GM12865 (cell line): Measurements from ENCODE around the gene PDCD10.

ENCODE experiments used
- DNase-seq: peaks from one replicate; pipeline ENCODE4 v3.0.0; 2010; ENCODE audit warnings: low read depth
- H3K4me3 ChIP-seq: 2 replicates; pipeline ENCODE4 v1.5.1; 2011; ENCODE audit warnings: mild to moderate bottlenecking, low read depth, low read length, control low read depth
- CTCF ChIP-seq: IDR thresholded peaks from 2 replicates; pipeline ENCODE4 v1.5.1; 2011; ENCODE audit warnings: low read length, control low read depth, low read depth, inconsistent platforms; ENCODE audit not compliant: insufficient read depth; ENCODE audit errors: missing control alignments

PDCD10 gene

GRCh38 chr3:167651826-167652225, 82.9 kb downstream of the PDCD10 start:
- H3K4me3 ChIP-seq, result no peak overlapping the region
- TF ChIP-seq CTCF, result no peak
- no peak for DNase-seq

- no peak overlapping the region for H3K4me3 ChIP-seq
- no peak for DNase-seq
- no peak for TF ChIP-seq CTCF
Measured at GRCh38 chr3:167650459-167650858, 84.2 kb downstream of the PDCD10 start.

GRCh38 chr3:167649746-167650145, 84.9 kb downstream of the PDCD10 start:
- no peak for DNase-seq
- no peak for TF ChIP-seq CTCF
- H3K4me3 ChIP-seq, result no peak overlapping the region

GRCh38 chr3:167644611-167645010, 90.1 kb downstream of the PDCD10 start:
- no peak overlapping the region for H3K4me3 ChIP-seq
- no peak for DNase-seq
- TF ChIP-seq CTCF, result no peak
